ENCODE measurements around the gene AKR7A3. TPM values are rescaled to one million over a fixed set of nuclear protein-coding genes. Genes with fewer than 3 reads are reported as not detected.

The AKR7A3 gene
- total and polyA plus RNA-seq, 10 of the 15 experiments (the other 5 are each of a cell fraction or from before 2014, with no cell fraction given): 0.10 to 1.1 (median 0.25) TPM; not detected in 2

- no peak for TF ChIP-seq MAX (IDR thresholded peaks at IDR 0.05; ENCODE audit: low read depth, low read length)
- TF ChIP-seq POLR2A (IDR thresholded peaks at IDR 0.05; ENCODE audit: low read depth, low read length): peak; percentile 32; the same call in 1 of the 2 replicates
- TF ChIP-seq JUND (IDR thresholded peaks at IDR 0.05; ENCODE audit: low read depth, low read length): no peak
- ATAC-seq (peak; percentile 17), FAIRE-seq (no peak), DNase-seq (ENCODE audit: low read depth, low spot score) (no peak)
- 76% methylated on average over 5 of the region's 5 CpGs for WGBS (ENCODE audit: insufficient coverage, insufficient replicate concordance, low lambda C conversion rate, missing lambda C conversion rate)
- peaks cover 19 to 22% of the 10 kb centered on the region in 2 experiments; a peak in 3 of 4 replicates for H3K36me3 ChIP-seq (ENCODE audit: control insufficient read depth in 2 of 2, insufficient read depth in 2 of 2, low read length in 1 of 2)
- RAD21 ChIA-PET (ENCODE audit: unreplicated experiment): no interaction called here
- in situ Hi-C loops (cut with MboI) (no loop called here), intact Hi-C loops (cut with micrococcal nuclease; ENCODE audit: unreplicated experiment) (no loop called here)
- no peak overlapping the region for H3K27ac ChIP-seq (ENCODE audit: control insufficient read depth, insufficient read depth)
- no peaks in the 10 kb centered on the region for H3K9me3 ChIP-seq (replicated peaks; ENCODE audit: control insufficient read depth, insufficient read depth, low read length)
- CTCF ChIA-PET: no interaction called here
- BruUV-seq (replicated peaks): no TSS peak
- no peaks in the 10 kb centered on the region for H4K20me1 ChIP-seq (ENCODE audit: control insufficient read depth, insufficient read depth)
- no peak overlapping the region for H3K9ac ChIP-seq (ENCODE audit: control insufficient read depth, insufficient read depth, low read length)
- no peak overlapping the region for H3K4me3 ChIP-seq
- H3K79me2 ChIP-seq (ENCODE audit: control insufficient read depth, insufficient read depth, low read length): no peaks in the 10 kb centered on the region
- H3K4me1 ChIP-seq (ENCODE audit: control insufficient read depth, insufficient read depth, low read length): no peaks in the 10 kb centered on the region
- no peak overlapping the region for H3K4me2 ChIP-seq (ENCODE audit: control insufficient read depth, insufficient read depth)
- SMC1A ChIA-PET (ENCODE audit: uncharacterized antibody, unreplicated experiment): no interaction called here
- POLR2A ChIA-PET: no interaction called here
- H2AFZ ChIP-seq (ENCODE audit: control insufficient read depth, low read depth, low read length): no peak overlapping the region
- no peaks in the 10 kb centered on the region for H3K27me3 ChIP-seq (replicated peaks in 1 of 2; ENCODE audit: control insufficient read depth in 2 of 2, insufficient read depth in 2 of 2, low read length in 1 of 2)
These were observed 25.8 kb downstream of the AKR7A3 start for GRCh38 chr1:19262744-19263143.

- peak; percentile 24; the same call in 2 of the 3 replicates for ATAC-seq
- 80% methylated on average over 5 of the region's 5 CpGs for WGBS (ENCODE audit: insufficient coverage, insufficient replicate concordance, low lambda C conversion rate, missing lambda C conversion rate)
- no peak overlapping the region for H3K4me2 ChIP-seq (ENCODE audit: control insufficient read depth, insufficient read depth)
- no peak for DNase-seq (ENCODE audit: low read depth, low spot score)
- no peaks in the 10 kb centered on the region for H4K20me1 ChIP-seq (ENCODE audit: control insufficient read depth, insufficient read depth)
- H3K4me1 ChIP-seq (ENCODE audit: control insufficient read depth, insufficient read depth, low read length): no peaks in the 10 kb centered on the region
- CTCF ChIA-PET: interaction anchor here (1.2 kb wide), 1 partner anchor 386 kb away, joined by 3 read pairs; no protein-coding TSS in a partner anchor
- no peak overlapping the region for H2AFZ ChIP-seq (ENCODE audit: control insufficient read depth, low read depth, low read length)
- no peaks in the 10 kb centered on the region for H3K79me2 ChIP-seq (ENCODE audit: control insufficient read depth, insufficient read depth, low read length)
- H3K36me3 ChIP-seq (ENCODE audit: control insufficient read depth in 2 of 2, insufficient read depth in 2 of 2, low read length in 1 of 2): peaks cover 22 to 26% of the 10 kb centered on the region in 2 experiments; a peak in 3 of 4 replicates
- no TSS peak for BruUV-seq (replicated peaks)
- RAD21 ChIA-PET (ENCODE audit: unreplicated experiment): no interaction called here
- no peak overlapping the region for H3K4me3 ChIP-seq
- POLR2A ChIA-PET: no interaction called here
- H3K9me3 ChIP-seq (replicated peaks; ENCODE audit: control insufficient read depth, insufficient read depth, low read length): no peaks in the 10 kb centered on the region
- TF ChIP-seq POLR2AphosphoS5 (IDR thresholded peaks at IDR 0.05; ENCODE audit: low read length): 0 out of 2 replicates have a peak, but pooled peaks have one; percentile 26
- no peak for TF ChIP-seq MEF2A (IDR thresholded peaks at IDR 0.05; ENCODE audit: insufficient read depth, low read depth, low read length)
- TF ChIP-seq POLR2A (IDR thresholded peaks at IDR 0.05; ENCODE audit: low read depth, low read length): peak; percentile 50; the same call in 1 of the 2 replicates
- TF ChIP-seq ZBTB33 (IDR thresholded peaks at IDR 0.05): no peak
- in situ Hi-C loops (cut with MboI) (no loop called here), intact Hi-C loops (cut with micrococcal nuclease; ENCODE audit: unreplicated experiment) (no loop called here)
- no peak for FAIRE-seq
- no peak overlapping the region for H3K9ac ChIP-seq (ENCODE audit: control insufficient read depth, insufficient read depth, low read length)
- no peaks in the 10 kb centered on the region for H3K27me3 ChIP-seq (replicated peaks in 1 of 2; ENCODE audit: control insufficient read depth in 2 of 2, insufficient read depth in 2 of 2, low read length in 1 of 2)
- SMC1A ChIA-PET (ENCODE audit: uncharacterized antibody, unreplicated experiment): no interaction called here
- H3K27ac ChIP-seq (ENCODE audit: control insufficient read depth, insufficient read depth): no peak overlapping the region
These were observed 26.5 kb downstream of the AKR7A3 start for GRCh38 chr1:19262047-19262446.

Data from GM12878 (cell line).